ENCODE results near the gene LRRN4CL. TPM values are rescaled to one million over a fixed set of nuclear protein-coding genes. Genes with fewer than 3 reads are reported as not detected.

The LRRN4CL gene
- total and polyA plus RNA-seq, 7 donors: 0.23 to 40.4 (median 28.5) TPM

- peaks cover 11 to 46% (median 26%) of the 10 kb centered on the region in 4 donors for H3K36me3 ChIP-seq
- no peaks in the 10 kb centered on the region for H3K27me3 ChIP-seq
- H3K9me3 ChIP-seq: no peaks in the 10 kb centered on the region
- H3K4me3 ChIP-seq: no peak overlapping the region
- H3K27ac ChIP-seq: no peak overlapping the region
- peaks cover 0 to 46% (median 37%) of the 10 kb centered on the region in 4 donors for H3K4me1 ChIP-seq
- WGBS, 2 donors: 89 to 91% methylated on average over 6 of the region's 6 CpGs
- DNase-seq: no peak
- intact Hi-C loops (cut with DNase I): loop anchor here (2.0 kb wide), 2 partner anchors 17 to 25 kb away; partner anchors contain the start of genes C11orf98 and CSKMT
- TF ChIP-seq CTCF (IDR thresholded peaks at IDR 0.05): no peak
- TF ChIP-seq EP300 (IDR thresholded peaks at IDR 0.05): no peak
- TF ChIP-seq POLR2AphosphoS5 (IDR thresholded peaks at IDR 0.05): no peak
- TF ChIP-seq POLR2A (IDR thresholded peaks at IDR 0.05): no peak
Measured at GRCh38 chr11:62647609-62648005, 41.7 kb downstream of the LRRN4CL start.

- H3K4me1 ChIP-seq: peaks cover 0 to 40% (median 31%) of the 10 kb centered on the region in 4 donors
- H3K9me3 ChIP-seq: no peaks in the 10 kb centered on the region
- 66 to 71% methylated on average over 32 of the region's 32 CpGs for WGBS, 2 donors
- intact Hi-C loops (cut with DNase I): loop anchor here (2.0 kb wide), 2 partner anchors 18 to 24 kb away; partner anchors contain the start of genes C11orf98 and CSKMT
- peak; percentile 73 for DNase-seq
- H3K27ac ChIP-seq: peak overlapping the region; percentile 89 to 96 (median 94)
- peak overlapping the region in 2 of 4 donors; percentile 89 to 98 for H3K4me3 ChIP-seq
- peaks cover 11 to 52% (median 26%) of the 10 kb centered on the region in 4 donors for H3K36me3 ChIP-seq
- TF ChIP-seq POLR2AphosphoS5 (IDR thresholded peaks at IDR 0.05) (no peak), CTCF (IDR thresholded peaks at IDR 0.05) (no peak), POLR2A (IDR thresholded peaks at IDR 0.05) (no peak)
- H3K27me3 ChIP-seq: no peaks in the 10 kb centered on the region
Measured at GRCh38 chr11:62646825-62647608, 42.3 kb downstream of the LRRN4CL start.

GRCh38 chr11:62645946-62646824 lies 43.1 kb downstream of the LRRN4CL start, which contains the start of gene GANAB:
GANAB (minus strand) TSS chr11:62646613; CDS start chr11:62646599, 14 bp downstream.
- Histone ChIP-seq H3K4me3 (peak within 1 kb of the TSS; percentile 63 to 98 (median 86)), H3K27me3 (no peaks in the 10 kb centered on the region), H3K27ac (peak within 1 kb of the TSS; percentile 89 to 96 (median 94)), H3K4me1 (peaks cover 0 to 32% (median 23%) of the 10 kb centered on the region in 4 donors), H3K36me3 (peaks cover 11 to 53% (median 26%) of the 10 kb centered on the region in 4 donors), H3K9me3 (no peaks in the 10 kb centered on the region)
- peak; percentile 83 to 97 (median 94) for TF ChIP-seq POLR2AphosphoS5 (IDR thresholded peaks at IDR 0.05)
- TF ChIP-seq CTCF (IDR thresholded peaks at IDR 0.05): no peak
- TF ChIP-seq POLR2A (IDR thresholded peaks at IDR 0.05): peak; percentile 81 to 86
- TF ChIP-seq EP300 (IDR thresholded peaks at IDR 0.05): no peak
- WGBS, 2 donors: 0% methylated on average over 73 of the region's 73 CpGs
- peak; percentile 100 for DNase-seq
- intact Hi-C loops (cut with DNase I): loop anchor here (2.0 kb wide), 2 partner anchors 19 to 23 kb away; partner anchors contain the start of genes C11orf98 and CSKMT

- intact Hi-C loops (cut with DNase I): no loop called here
- TF ChIP-seq POLR2AphosphoS5 (IDR thresholded peaks at IDR 0.05) (no peak), POLR2A (IDR thresholded peaks at IDR 0.05) (no peak), EP300 (IDR thresholded peaks at IDR 0.05) (no peak), CTCF (IDR thresholded peaks at IDR 0.05) (no peak)
- H3K4me3 ChIP-seq: peak overlapping the region; percentile 63 to 98 (median 86)
- 5 to 11% methylated on average over 11 of the region's 11 CpGs for WGBS, 2 donors
- H3K27me3 ChIP-seq: no peaks in the 10 kb centered on the region
- peak overlapping the region; percentile 89 to 96 (median 94) for H3K27ac ChIP-seq
- peaks cover 11 to 53% (median 26%) of the 10 kb centered on the region in 4 donors for H3K36me3 ChIP-seq
- peaks cover 0 to 32% (median 23%) of the 10 kb centered on the region in 4 donors for H3K4me1 ChIP-seq
- DNase-seq: no peak
- no peaks in the 10 kb centered on the region for H3K9me3 ChIP-seq
Measured at GRCh38 chr11:62645671-62645945, 43.7 kb downstream of the LRRN4CL start.
